ENCODE measurements around the gene EME1. TPM values are rescaled to one million over a fixed set of nuclear protein-coding genes. Genes with fewer than 3 reads are reported as not detected.
A peak's percentile ranks its signal among the peaks of the same experiment; 100 is the strongest.
"Not testable (repeated sequence)": the region's sequence is repeated elsewhere in the genome, so short reads cannot be mapped to it uniquely, and the experiment has no call there.

Gene EME1
- total RNA-seq, 1 experiment from 2014 or later: 20.0 TPM

DNA sequence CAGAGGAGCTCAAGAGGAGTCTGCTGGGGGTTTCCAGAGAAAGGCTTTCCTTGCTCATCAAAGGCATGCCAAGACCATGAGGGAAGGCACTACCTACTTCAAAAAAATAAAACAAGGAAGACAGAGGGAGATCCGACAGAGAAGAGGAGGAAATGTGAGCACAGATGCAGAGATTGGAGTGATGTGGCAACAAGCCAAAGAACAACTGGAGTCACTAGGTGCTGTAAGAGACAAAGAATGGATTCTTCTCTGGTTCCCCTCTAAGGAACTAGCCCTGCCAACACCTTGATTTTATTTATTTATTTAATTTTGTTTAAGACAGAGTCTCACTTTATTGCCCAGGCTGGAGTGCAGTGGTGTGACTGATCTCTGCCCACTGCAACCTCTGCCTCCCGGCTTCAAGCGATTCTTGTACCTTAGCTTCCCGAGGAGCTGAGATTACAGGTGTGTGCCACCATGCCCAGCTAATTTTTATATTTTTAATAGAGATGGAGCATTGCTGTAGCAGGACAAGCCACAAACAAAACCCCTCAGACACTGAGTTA, 39.2 kb downstream of the EME1 start:
- ATAC-seq: no peak
- BruUV-seq (replicated peaks): no TSS peak
- POLR2A ChIA-PET (ENCODE audit: unreplicated experiment): no interaction called here

DNA sequence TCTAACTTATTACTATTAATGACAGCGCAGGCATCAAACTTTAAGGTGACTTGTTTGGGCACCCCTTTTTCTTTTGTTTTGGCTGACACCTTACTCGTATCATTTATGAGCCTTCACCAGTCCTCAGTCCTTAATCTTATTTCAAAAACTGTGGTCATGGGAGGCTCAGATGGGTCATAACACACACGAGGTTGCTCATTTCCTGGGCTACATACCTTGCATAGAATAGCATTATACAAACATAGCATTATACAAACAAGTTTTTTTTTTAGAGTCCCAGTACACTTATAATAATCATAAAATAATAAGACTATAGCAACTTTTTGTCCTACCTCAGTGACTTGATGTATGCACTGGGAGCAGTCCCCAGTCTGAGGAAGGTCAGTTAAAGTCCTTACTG, 41.8 kb downstream of the EME1 start:
- no peaks in the 10 kb centered on the region for H3K9me2 ChIP-seq (replicated peaks; ENCODE audit: low read length)
- H3K27me3 ChIP-seq (ENCODE audit: low read length): no peaks in the 10 kb centered on the region
- H3K27ac ChIP-seq (ENCODE audit: low read length): no peak overlapping the region
- H3K4me1 ChIP-seq (ENCODE audit: insufficient read depth, low read length): peaks cover 14% of the 10 kb centered on the region
- BruUV-seq (replicated peaks): no TSS peak
- H3K9me3 ChIP-seq (ENCODE audit: low read length): no peaks in the 10 kb centered on the region
- H4K20me1 ChIP-seq (ENCODE audit: low read length): no peaks in the 10 kb centered on the region
- H3F3A ChIP-seq (ENCODE audit: low read length, unreplicated experiment): no peaks in the 10 kb centered on the region
- peak overlapping the region; percentile 35; the same call in 1 of the 2 replicates for H2AFZ ChIP-seq (ENCODE audit: low read length)
- intact Hi-C loops (cut with micrococcal nuclease): no loop called here
- DNase-seq (peak; percentile 68), ATAC-seq (peak; percentile 61)
- peak overlapping the region; percentile 26; the same call in 1 of the 2 replicates for H3K4me2 ChIP-seq (ENCODE audit: low read length)
- H3K36me3 ChIP-seq (ENCODE audit: low read depth, low read length): no peaks in the 10 kb centered on the region
- no peak overlapping the region for H3K9ac ChIP-seq (ENCODE audit: low read length)
- no peak overlapping the region for H3K4me3 ChIP-seq (ENCODE audit: low read length)
- TF ChIP-seq, protein P1, sequence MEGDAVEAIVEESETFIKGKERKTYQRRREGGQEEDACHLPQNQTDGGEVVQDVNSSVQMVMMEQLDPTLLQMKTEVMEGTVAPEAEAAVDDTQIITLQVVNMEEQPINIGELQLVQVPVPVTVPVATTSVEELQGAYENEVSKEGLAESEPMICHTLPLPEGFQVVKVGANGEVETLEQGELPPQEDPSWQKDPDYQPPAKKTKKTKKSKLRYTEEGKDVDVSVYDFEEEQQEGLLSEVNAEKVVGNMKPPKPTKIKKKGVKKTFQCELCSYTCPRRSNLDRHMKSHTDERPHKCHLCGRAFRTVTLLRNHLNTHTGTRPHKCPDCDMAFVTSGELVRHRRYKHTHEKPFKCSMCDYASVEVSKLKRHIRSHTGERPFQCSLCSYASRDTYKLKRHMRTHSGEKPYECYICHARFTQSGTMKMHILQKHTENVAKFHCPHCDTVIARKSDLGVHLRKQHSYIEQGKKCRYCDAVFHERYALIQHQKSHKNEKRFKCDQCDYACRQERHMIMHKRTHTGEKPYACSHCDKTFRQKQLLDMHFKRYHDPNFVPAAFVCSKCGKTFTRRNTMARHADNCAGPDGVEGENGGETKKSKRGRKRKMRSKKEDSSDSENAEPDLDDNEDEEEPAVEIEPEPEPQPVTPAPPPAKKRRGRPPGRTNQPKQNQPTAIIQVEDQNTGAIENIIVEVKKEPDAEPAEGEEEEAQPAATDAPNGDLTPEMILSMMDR (conservative IDR thresholded peaks at IDR 0.05; ENCODE audit: low read depth, low read length): no peak
- no peak for TF ChIP-seq EZH2phosphoT487 (IDR thresholded peaks at IDR 0.05; ENCODE audit: borderline replicate concordance, low read length)
- no peak for TF ChIP-seq EZH2 (IDR thresholded peaks at IDR 0.05; ENCODE audit: low read length, unreplicated experiment)
- no peaks in the 10 kb centered on the region for H3K79me2 ChIP-seq (ENCODE audit: low read length)
- ChIA-PET POLR2A (ENCODE audit: unreplicated experiment) (no interaction called here), CTCF (no interaction called here)

More for the DNA sequence above, 39.2 kb downstream of the EME1 start:
- no peaks in the 10 kb centered on the region for H3F3A ChIP-seq (ENCODE audit: low read length, unreplicated experiment)
- CTCF ChIA-PET: no interaction called here
- no peaks in the 10 kb centered on the region for H3K9me2 ChIP-seq (replicated peaks; ENCODE audit: low read length)
- intact Hi-C loops (cut with micrococcal nuclease): no loop called here
- no peak overlapping the region for H3K4me2 ChIP-seq (ENCODE audit: low read length)
- H3K4me3 ChIP-seq (ENCODE audit: low read length): no peak overlapping the region
- H3K27me3 ChIP-seq (ENCODE audit: low read length): no peaks in the 10 kb centered on the region
- no peak overlapping the region for H3K9ac ChIP-seq (ENCODE audit: low read length)
- H2AFZ ChIP-seq (ENCODE audit: low read length): no peak overlapping the region
- no peaks in the 10 kb centered on the region for H3K9me3 ChIP-seq (ENCODE audit: low read length)
- TF ChIP-seq, protein P1 (conservative IDR thresholded peaks at IDR 0.05; ENCODE audit: low read depth, low read length): no peak
- TF ChIP-seq EZH2 (IDR thresholded peaks at IDR 0.05; ENCODE audit: low read length, unreplicated experiment): no peak
- TF ChIP-seq EZH2phosphoT487 (IDR thresholded peaks at IDR 0.05; ENCODE audit: borderline replicate concordance, low read length): no peak
- DNase-seq: no peak
- peaks cover 14% of the 10 kb centered on the region for H3K4me1 ChIP-seq (ENCODE audit: insufficient read depth, low read length)
- no peaks in the 10 kb centered on the region for H3K79me2 ChIP-seq (ENCODE audit: low read length)
- no peak overlapping the region for H3K27ac ChIP-seq (ENCODE audit: low read length)
- no peaks in the 10 kb centered on the region for H3K36me3 ChIP-seq (ENCODE audit: low read depth, low read length)
- no peaks in the 10 kb centered on the region for H4K20me1 ChIP-seq (ENCODE audit: low read length)

DNA sequence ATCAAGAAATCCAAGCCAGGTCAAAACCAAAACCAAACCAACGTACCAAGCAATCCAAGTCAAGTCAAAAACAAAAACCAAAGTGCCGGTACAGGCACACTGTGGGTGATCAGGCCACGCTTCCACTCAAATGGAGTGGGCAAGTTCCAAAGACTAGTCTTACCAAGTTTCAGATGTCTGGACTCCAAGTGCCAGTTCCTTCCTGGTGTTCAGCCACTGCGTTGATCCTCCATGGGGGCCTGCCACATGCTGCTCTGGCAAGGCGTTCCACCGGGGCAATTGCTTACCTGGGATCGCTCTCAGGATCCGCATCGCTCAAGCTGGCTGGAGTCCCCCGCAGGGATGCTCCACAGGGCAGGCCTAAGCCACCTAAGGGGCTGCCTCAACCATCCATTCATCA, 46.5 kb downstream of the EME1 start:
- ATAC-seq; H2AFZ ChIP-seq (ENCODE audit: low read length); DNase-seq; POLR2A ChIA-PET (ENCODE audit: unreplicated experiment); H3K36me3 ChIP-seq (ENCODE audit: low read depth, low read length); H3K79me2 ChIP-seq (ENCODE audit: low read length); H3K27me3 ChIP-seq (ENCODE audit: low read length); intact Hi-C loops (cut with micrococcal nuclease); H3K9me3 ChIP-seq (ENCODE audit: low read length); H3K4me3 ChIP-seq (ENCODE audit: low read length); H4K20me1 ChIP-seq (ENCODE audit: low read length); H3K9me2 ChIP-seq (replicated peaks; ENCODE audit: low read length); H3F3A ChIP-seq (ENCODE audit: low read length, unreplicated experiment); BruUV-seq (replicated peaks); CTCF ChIA-PET; H3K27ac ChIP-seq (ENCODE audit: low read length); H3K4me2 ChIP-seq (ENCODE audit: low read length); H3K9ac ChIP-seq (ENCODE audit: low read length): not testable (repeated sequence)
- peaks cover 36% of the 10 kb centered on the region for H3K4me1 ChIP-seq (ENCODE audit: insufficient read depth, low read length)
